OCI-LY3 (cell line): Measurements from ENCODE around the gene SCP2.

Source experiments
- H2AFZ ChIP-seq: fragments of 200-600, 300-600 bp; shearing (Covaris generic); 2 replicates; pipeline ENCODE4 v1.6.0; 2014; ENCODE audit warnings: antibody characterized with exemption, low read depth, low read length
- H3K27ac ChIP-seq: fragments of 200-600, 300-600 bp; sonication (generic); 2 replicates; pipeline ENCODE4 v1.5.1; 2014; ENCODE audit warnings: mild to moderate bottlenecking, low read length, moderate library complexity, mixed read lengths
- H3K27me3 ChIP-seq: fragments of 200-600, 300-600 bp; sonication (generic); 2 replicates; pipeline ENCODE4 v1.6.1; 2014; ENCODE audit warnings: low read depth, low read length, mixed read lengths
- H3K36me3 ChIP-seq: fragments of 200-600, 300-600 bp; sonication (generic); replicated peaks from 2 replicates; pipeline ENCODE3; 2014; ENCODE audit warnings: low read depth, low read length, mixed read lengths
- H3K4me1 ChIP-seq: fragments of 300-600, 200-600 bp; sonication (generic); 2 replicates; pipeline ENCODE4 v1.6.1; 2014; ENCODE audit warnings: low read length, mixed read lengths
- H3K4me2 ChIP-seq: fragments of 200-600, 300-600 bp; sonication (generic); 2 replicates; pipeline ENCODE4 v1.6.1; 2014; ENCODE audit warnings: low read length, mixed read lengths
- H3K4me3 ChIP-seq: fragments of 300-600, 200-600 bp; sonication (generic); 2 replicates; pipeline ENCODE4 v1.5.1; 2014; ENCODE audit warnings: antibody characterized with exemption, mild to moderate bottlenecking, low read length, moderate library complexity
- H3K79me2 ChIP-seq: fragments of 300-600, 200-600 bp; shearing (Covaris generic); 2 replicates; pipeline ENCODE4 v1.6.1; 2014; ENCODE audit warnings: mild to moderate bottlenecking, low read length, mixed read lengths
- H3K9ac ChIP-seq: fragments of 300-600, 200-600 bp; shearing (Covaris generic); 2 replicates; pipeline ENCODE4 v1.6.0; 2014; ENCODE audit warnings: mild to moderate bottlenecking, low read length, moderate library complexity
- H3K9me3 ChIP-seq: fragments of 200-600, 300-600 bp; shearing (Covaris generic); 2 replicates; pipeline ENCODE4 v1.6.1; 2014; ENCODE audit warnings: low read length, mixed read lengths; ENCODE audit not compliant: insufficient read depth
- H4K20me1 ChIP-seq: fragments of 200-600, 300-600 bp; sonication (generic); 2 replicates; pipeline ENCODE4 v1.6.1; 2016; ENCODE audit warnings: low read length, mixed read lengths; ENCODE audit not compliant: insufficient read depth
- CTCF ChIP-seq: fragments of 200-600, 300-600 bp; sonication (generic); IDR thresholded peaks from 2 replicates; pipeline ENCODE4 v1.5.1; 2014; ENCODE audit warnings: antibody characterized with exemption, low read length, low read depth
- EZH2phosphoT487 ChIP-seq: fragments of 200-600 bp; shearing (Covaris generic); IDR thresholded peaks from 2 replicates; pipeline ENCODE4 v1.6.1; 2018; ENCODE audit warnings: antibody characterized with exemption, mixed run types, low read depth

Gene SCP2

GRCh38 chr1:53080041-53080440, 153.0 kb downstream of the SCP2 start:
- no peak overlapping the region for H3K4me3 ChIP-seq
- no peaks in the 10 kb centered on the region for H3K79me2 ChIP-seq
- no peaks in the 10 kb centered on the region for H3K4me1 ChIP-seq
- no peak overlapping the region for H3K4me2 ChIP-seq
- H3K27me3 ChIP-seq: no peaks in the 10 kb centered on the region
- H3K27ac ChIP-seq: no peak overlapping the region
- no peaks in the 10 kb centered on the region for H3K9me3 ChIP-seq
- H2AFZ ChIP-seq: no peak overlapping the region
- no peak overlapping the region for H3K9ac ChIP-seq
- TF ChIP-seq EZH2phosphoT487: no peak
- TF ChIP-seq CTCF: no peak
- H3K36me3 ChIP-seq: no peaks in the 10 kb centered on the region
- no peaks in the 10 kb centered on the region for H4K20me1 ChIP-seq

GRCh38 chr1:53080769-53081168, 153.7 kb downstream of the SCP2 start:
- no peaks in the 10 kb centered on the region for H3K4me1 ChIP-seq
- no peak for TF ChIP-seq CTCF
- TF ChIP-seq EZH2phosphoT487: no peak
- H3K4me3 ChIP-seq: no peak overlapping the region
- no peak overlapping the region for H3K4me2 ChIP-seq
- no peaks in the 10 kb centered on the region for H4K20me1 ChIP-seq
- H3K79me2 ChIP-seq: no peaks in the 10 kb centered on the region
- no peak overlapping the region for H2AFZ ChIP-seq
- H3K9ac ChIP-seq: no peak overlapping the region
- H3K36me3 ChIP-seq: no peaks in the 10 kb centered on the region
- H3K9me3 ChIP-seq: no peaks in the 10 kb centered on the region
- H3K27ac ChIP-seq: no peak overlapping the region
- H3K27me3 ChIP-seq: no peaks in the 10 kb centered on the region

GRCh38 chr1:53081384-53082066, 154.4 kb downstream of the SCP2 start:
- H3K79me2 ChIP-seq: no peaks in the 10 kb centered on the region
- H4K20me1 ChIP-seq: no peaks in the 10 kb centered on the region
- no peak overlapping the region for H3K4me3 ChIP-seq
- H3K4me2 ChIP-seq: no peak overlapping the region
- TF ChIP-seq EZH2phosphoT487 (no peak), CTCF (no peak)
- H3K27me3 ChIP-seq: no peaks in the 10 kb centered on the region
- H3K27ac ChIP-seq: no peak overlapping the region
- no peaks in the 10 kb centered on the region for H3K4me1 ChIP-seq
- H2AFZ ChIP-seq: no peak overlapping the region
- no peaks in the 10 kb centered on the region for H3K36me3 ChIP-seq
- no peaks in the 10 kb centered on the region for H3K9me3 ChIP-seq
- H3K9ac ChIP-seq: no peak overlapping the region

GRCh38 chr1:53082826-53083455, 155.9 kb downstream of the SCP2 start:
- H3K4me1 ChIP-seq: no peaks in the 10 kb centered on the region
- no peak for TF ChIP-seq EZH2phosphoT487
- TF ChIP-seq CTCF: no peak
- no peak overlapping the region for H3K4me3 ChIP-seq
- H3K9ac ChIP-seq: no peak overlapping the region
- H3K79me2 ChIP-seq: no peaks in the 10 kb centered on the region
- no peaks in the 10 kb centered on the region for H3K36me3 ChIP-seq
- H2AFZ ChIP-seq: no peak overlapping the region
- H3K9me3 ChIP-seq: no peaks in the 10 kb centered on the region
- H3K27ac ChIP-seq: no peak overlapping the region
- no peaks in the 10 kb centered on the region for H3K27me3 ChIP-seq
- H3K4me2 ChIP-seq: no peak overlapping the region
- H4K20me1 ChIP-seq: no peaks in the 10 kb centered on the region
